IPS-15b (cell line): ENCODE results near the gene OSTF1.

Experiments used
- H3K27me3 ChIP-seq: one replicate; pipeline ENCODE4 v1.6.1; 2013; ENCODE audit warnings: low read length; ENCODE audit not compliant: control insufficient read depth, insufficient read depth
- H3K36me3 ChIP-seq: one replicate; pipeline ENCODE4 v1.6.1; 2013; ENCODE audit warnings: low read length; ENCODE audit not compliant: control insufficient read depth, insufficient read depth
- H3K4me1 ChIP-seq: one replicate; pipeline ENCODE4 v1.6.1; 2013; ENCODE audit warnings: mild to moderate bottlenecking, low read length; ENCODE audit not compliant: control insufficient read depth, insufficient read depth
- H3K4me3 ChIP-seq: one replicate; pipeline ENCODE4 v1.5.1; 2013; ENCODE audit warnings: low read depth, low read length
- H3K9ac ChIP-seq: one replicate; pipeline ENCODE4 v1.6.1; 2013; ENCODE audit warnings: low read depth, mild to moderate bottlenecking, low read length
- H3K9me3 ChIP-seq: one replicate; pipeline ENCODE4 v1.6.1; 2013; ENCODE audit warnings: mild to moderate bottlenecking, low read length; ENCODE audit not compliant: control insufficient read depth, insufficient read depth

OSTF1 gene

GRCh38 chr9:75087289-75087823 is 958 bp upstream of the OSTF1 start:
- Histone ChIP-seq H3K9ac (peak overlapping the region; percentile 51), H3K4me3 (peak overlapping the region; percentile 89), H3K9me3 (no peaks in the 10 kb centered on the region), H3K36me3 (no peaks in the 10 kb centered on the region), H3K4me1 (peaks cover 7% of the 10 kb centered on the region), H3K27me3 (peaks cover 5% of the 10 kb centered on the region)

- Histone ChIP-seq H3K4me3 (peak overlapping the region; percentile 90), H3K9ac (peak overlapping the region; percentile 70), H3K27me3 (peaks cover 5% of the 10 kb centered on the region), H3K4me1 (peaks cover 2% of the 10 kb centered on the region), H3K9me3 (no peaks in the 10 kb centered on the region), H3K36me3 (no peaks in the 10 kb centered on the region)
Observed at GRCh38 chr9:75088646-75089372, 495 bp downstream of the OSTF1 start.

- Histone ChIP-seq H3K36me3 (no peaks in the 10 kb centered on the region), H3K9ac (no peak overlapping the region), H3K27me3 (peaks cover 5% of the 10 kb centered on the region), H3K4me3 (peak overlapping the region; percentile 90), H3K9me3 (no peaks in the 10 kb centered on the region), H3K4me1 (no peaks in the 10 kb centered on the region)
Observed at GRCh38 chr9:75089373-75089766, 1.1 kb downstream of the OSTF1 start.

GRCh38 chr9:75090579-75090978 is 2.3 kb downstream of the OSTF1 start:
- H3K4me3 ChIP-seq, result no peak overlapping the region
- peaks cover 5% of the 10 kb centered on the region for H3K27me3 ChIP-seq
- H3K9ac ChIP-seq, result no peak overlapping the region
- peaks cover 5% of the 10 kb centered on the region for H3K4me1 ChIP-seq
- no peaks in the 10 kb centered on the region for H3K9me3 ChIP-seq
- H3K36me3 ChIP-seq, result no peaks in the 10 kb centered on the region

GRCh38 chr9:75092766-75093165 is 4.5 kb downstream of the OSTF1 start:
- Histone ChIP-seq H3K4me1 (peaks cover 5% of the 10 kb centered on the region), H3K27me3 (peaks cover 5% of the 10 kb centered on the region), H3K4me3 (no peak overlapping the region), H3K36me3 (no peaks in the 10 kb centered on the region), H3K9ac (no peak overlapping the region), H3K9me3 (no peaks in the 10 kb centered on the region)

GRCh38 chr9:75096796-75097195 is 8.5 kb downstream of the OSTF1 start:
- Histone ChIP-seq H3K4me1 (peaks cover 5% of the 10 kb centered on the region), H3K9me3 (no peaks in the 10 kb centered on the region), H3K36me3 (no peaks in the 10 kb centered on the region), H3K4me3 (no peak overlapping the region), H3K9ac (no peak overlapping the region), H3K27me3 (no peaks in the 10 kb centered on the region)

GRCh38 chr9:75101004-75101588 is 12.8 kb downstream of the OSTF1 start:
- H3K9me3 ChIP-seq, result no peaks in the 10 kb centered on the region
- no peaks in the 10 kb centered on the region for H3K4me1 ChIP-seq

GRCh38 chr9:75102177-75102790 is 14.0 kb downstream of the OSTF1 start:
- no peaks in the 10 kb centered on the region for H3K36me3 ChIP-seq
- no peaks in the 10 kb centered on the region for H3K9me3 ChIP-seq
- H3K4me3 ChIP-seq, result no peak overlapping the region
- H3K27me3 ChIP-seq, result no peaks in the 10 kb centered on the region
- H3K4me1 ChIP-seq, result no peaks in the 10 kb centered on the region
- no peak overlapping the region for H3K9ac ChIP-seq

More at GRCh38 chr9:75101004-75101588, 12.8 kb downstream of the OSTF1 start:
- no peaks in the 10 kb centered on the region for H3K27me3 ChIP-seq
- H3K36me3 ChIP-seq, result no peaks in the 10 kb centered on the region
- no peak overlapping the region for H3K9ac ChIP-seq
- no peak overlapping the region for H3K4me3 ChIP-seq

GRCh38 chr9:75104607-75105006 is 16.3 kb downstream of the OSTF1 start:
- no peak overlapping the region for H3K4me3 ChIP-seq

GRCh38 chr9:75105019-75105540 is 16.8 kb downstream of the OSTF1 start:
- Histone ChIP-seq H3K4me3 (no peak overlapping the region), H3K9ac (no peak overlapping the region), H3K4me1 (no peaks in the 10 kb centered on the region), H3K36me3 (no peaks in the 10 kb centered on the region), H3K27me3 (no peaks in the 10 kb centered on the region), H3K9me3 (no peaks in the 10 kb centered on the region)

More at GRCh38 chr9:75104607-75105006, 16.3 kb downstream of the OSTF1 start:
- H3K4me1 ChIP-seq, result no peaks in the 10 kb centered on the region
- H3K9ac ChIP-seq, result no peak overlapping the region
- no peaks in the 10 kb centered on the region for H3K9me3 ChIP-seq
- no peaks in the 10 kb centered on the region for H3K36me3 ChIP-seq
- no peaks in the 10 kb centered on the region for H3K27me3 ChIP-seq

- Histone ChIP-seq H3K4me1 (no peaks in the 10 kb centered on the region), H3K9ac (no peak overlapping the region), H3K9me3 (no peaks in the 10 kb centered on the region), H3K36me3 (no peaks in the 10 kb centered on the region), H3K4me3 (no peak overlapping the region), H3K27me3 (no peaks in the 10 kb centered on the region)
Observed at GRCh38 chr9:75105841-75106240, 17.5 kb downstream of the OSTF1 start.
